HEK293 (cell line): ENCODE data around the gene MMP24.

Experiments
- CTCF ChIP-seq: fragments of 450-650 bp; formaldehyde crosslinking; IDR thresholded peaks from 2 replicates; pipeline ENCODE4 v1.5.1; 2016; ENCODE audit warnings: missing biosample characterization, missing genetic modification characterization
- ZNF274 ChIP-seq, 2 experiments: fragments of 200-500 bp in 1 of 2; fragments of 450-650 bp in 1 of 2; sonication (Bioruptor generic) in 1 of 2; formaldehyde crosslinking in 1 of 2; IDR thresholded peaks; 2 replicates each; pipeline versions ENCODE4 v1.5.1 to v1.6.1; 2014 to 2016; ENCODE audit warnings: borderline replicate concordance in 1 of 2, inconsistent platforms in 1 of 2, low read length in 1 of 2, missing biosample characterization in 1 of 2, missing genetic modification characterization in 1 of 2
- ZNF292 ChIP-seq: fragments of 450-650 bp; formaldehyde crosslinking; IDR thresholded peaks from 2 replicates; pipeline ENCODE4 v1.5.1; 2016; ENCODE audit warnings: low read depth, missing biosample characterization, missing genetic modification characterization, borderline replicate concordance
- ZNF837 ChIP-seq: fragments of 450-650 bp; formaldehyde crosslinking; IDR thresholded peaks from 2 replicates; pipeline ENCODE4 v1.5.1; 2016; ENCODE audit warnings: missing biosample characterization, missing genetic modification characterization

- TF ChIP-seq CTCF (tag by site-specific recombination) (no peak), ZNF837 (tag by site-specific recombination) (no peak), ZNF292 (tag by site-specific recombination) (no peak), ZNF274 (IDR thresholded peaks at IDR 0.05; ENCODE audit: low read length) (no peak), ZNF274 (tag by site-specific recombination; IDR thresholded peaks at IDR 0.05; ENCODE audit: borderline replicate concordance) (no peak)
Observed at GRCh38 chr20:35291654-35292503, 65.4 kb downstream of the MMP24 start, which contains the start of gene FAM83C.
